GM12878 (cell line): ENCODE measurements around the gene THAP4. TPM values are rescaled to one million over a fixed set of nuclear protein-coding genes. Genes with fewer than 3 reads are reported as not detected.

Experiments
- ATAC-seq: fragments of 200-7000 bp; cut with Tn5 transposase; 3 replicates; pipeline ENCODE4 v1.9.1; 2020; ENCODE audit warnings: mild to moderate bottlenecking, moderate library complexity
- BruUV-seq: library from RNA; stranded (reverse); fragments of 400-500 nt; replicated peaks from 2 replicates; lab custom pipeline; 2021; lab: Mats Ljungman, UMichigan
- CTCF ChIA-PET: fragments of 300-600 bp; sonication (Branson Sonifier 250); formaldehyde crosslinking; extraction: SDS; loops from one replicate; lab custom pipeline; 2021; ENCODE audit warnings: inconsistent platforms; lab: Yijun Ruan, JAX
- POLR2A ChIA-PET: fragments of 350-600 bp; formaldehyde crosslinking; extraction: SDS; loops from one replicate; lab custom pipeline; 2021; ENCODE audit warnings: inconsistent platforms; lab: Charles Lee
- RAD21 ChIA-PET: fragments of 300-600 bp; sonication (Branson Sonifier 250); formaldehyde crosslinking; loops from one replicate; lab custom pipeline; 2023; ENCODE audit warnings: antibody characterized with exemption; ENCODE audit not compliant: unreplicated experiment; lab: Charles Lee
- SMC1A ChIA-PET: fragments of 300-600 bp; sonication (Branson Sonifier 250); formaldehyde crosslinking; loops from one replicate; lab custom pipeline; 2023; ENCODE audit not compliant: unreplicated experiment, uncharacterized antibody; lab: Charles Lee
- DNase-seq: peaks from one replicate; pipeline ENCODE4 v3.0.0-alpha.2; 2011; ENCODE audit warnings: low read depth, low spot score
- FAIRE-seq: peaks from 3 replicates; lab custom pipeline; 2011; peaks lifted over from hg19 to GRCh38; lab: Jason Lieb, UNC
- H2AFZ ChIP-seq: 2 replicates; pipeline ENCODE4 v1.6.0; 2011; ENCODE audit warnings: low read depth, low read length, control low read depth; ENCODE audit not compliant: control insufficient read depth
- H3K27ac ChIP-seq: 2 replicates; pipeline ENCODE4 v1.5.1; 2011; ENCODE audit warnings: control low read depth; ENCODE audit not compliant: control insufficient read depth, insufficient read depth
- H3K27me3 ChIP-seq, 2 experiments: replicated peaks in 1 of 2; 2 replicates each; pipeline versions ENCODE4 v1.6.0 to v1.6.1; 2011; ENCODE audit warnings: low read length in 1 of 2; ENCODE audit not compliant: control insufficient read depth in 2 of 2, insufficient read depth in 2 of 2
- H3K36me3 ChIP-seq, 2 experiments: 2 replicates each; pipeline ENCODE4 v1.5.1; 2011; ENCODE audit warnings: low read length in 1 of 2; ENCODE audit not compliant: control insufficient read depth in 2 of 2, insufficient read depth in 2 of 2
- H3K4me1 ChIP-seq: 2 replicates; pipeline ENCODE4 v1.6.1; 2011; ENCODE audit warnings: mild to moderate bottlenecking, low read length, moderate library complexity, mixed read lengths; ENCODE audit not compliant: control insufficient read depth, insufficient read depth
- H3K4me2 ChIP-seq: 2 replicates; pipeline ENCODE4 v1.6.0; 2011; ENCODE audit warnings: control low read depth; ENCODE audit not compliant: control insufficient read depth, insufficient read depth
- H3K4me3 ChIP-seq: fragments of 200-600 bp; sonication (generic); 2 replicates; pipeline ENCODE4 v1.5.1; 2016
- H3K79me2 ChIP-seq: 2 replicates; pipeline ENCODE4 v1.6.0; 2011; ENCODE audit warnings: low read length; ENCODE audit not compliant: control insufficient read depth, insufficient read depth
- H3K9ac ChIP-seq: 2 replicates; pipeline ENCODE4 v1.8.0; 2011; ENCODE audit warnings: low read length, control low read depth, mixed read lengths; ENCODE audit not compliant: control insufficient read depth, insufficient read depth
- H3K9me3 ChIP-seq: replicated peaks from 3 replicates; pipeline ENCODE4 v1.5.1; 2011; ENCODE audit warnings: mild to moderate bottlenecking, low read length; ENCODE audit not compliant: control insufficient read depth, insufficient read depth
- H4K20me1 ChIP-seq: 2 replicates; pipeline ENCODE4 v1.6.0; 2011; ENCODE audit not compliant: control insufficient read depth, insufficient read depth
- BMI1 ChIP-seq: fragments of 450-650 bp; IDR thresholded peaks from 2 replicates; pipeline ENCODE4 v1.6.1; 2016; ENCODE audit warnings: mild to moderate bottlenecking, moderate library complexity, borderline replicate concordance
- PAX5 ChIP-seq: IDR thresholded peaks from 2 replicates; pipeline ENCODE4 v1.6.1; 2011; ENCODE audit warnings: low read depth, low read length, borderline replicate concordance
- SIX5 ChIP-seq: IDR thresholded peaks from 2 replicates; pipeline ENCODE4 v1.6.1; 2011; ENCODE audit warnings: mild to moderate bottlenecking, low read depth, low read length, moderate library complexity; ENCODE audit not compliant: severe bottlenecking
- ZBED1 ChIP-seq: IDR thresholded peaks from 2 replicates; pipeline ENCODE4 v1.6.1; 2016; ENCODE audit warnings: borderline replicate concordance
- ZNF274 ChIP-seq: IDR thresholded peaks from one replicate; pipeline ENCODE4 v1.8.0; 2011; ENCODE audit not compliant: insufficient read length, insufficient read depth
- WGBS: methylation state at CpG from one replicate; pipeline ENCODE4 v1.1.6; 2016; ENCODE audit warnings: low lambda C conversion rate; ENCODE audit not compliant: insufficient replicate concordance, insufficient coverage; ENCODE audit errors: missing lambda C conversion rate; 5-methylcytosine and 5-hydroxymethylcytosine counted together
- in situ Hi-C: fragments of 300-500 bp; cut with MboI; formaldehyde crosslinking; loops from 9 replicates; pipeline ENCODE4 v1.14.3; 2018; ENCODE audit warnings: mixed read lengths
- intact Hi-C: fragments of 100-400 bp; cut with micrococcal nuclease; formaldehyde crosslinking; loops from one replicate; pipeline ENCODE4 v1.14.2; 2022; ENCODE audit not compliant: unreplicated experiment
- polyA plus RNA-seq, 11 experiments: library from polyadenylated mRNA; depleted of rRNA in 4 of 11; unstranded in 6 of 11; stranded (reverse) in 5 of 11; fragments of >200 nt; fragmentation: Nextera tagmentation in 4 of 11; fragmentation: Illumina TruSeq in 1 of 11; extraction: Ambion mirVana in 4 of 11; extraction: Trizol in 1 of 11; gene quantifications; 1 replicate in 1 of 11; 2 replicates in 10 of 11; pipeline versions ENCODE4 v1.2.1 to v1.2.3, GENCODE V29; 2011 to 2016; ENCODE audit warnings: inconsistent platforms in 2 of 11, missing spikeins in 2 of 11, low read depth in 1 of 11
- total RNA-seq, 4 experiments: library from RNA; depleted of rRNA in 3 of 4; stranded (reverse); fragments of >200 nt in 3 of 4; fragmentation: Illumina TruSeq in 1 of 4; extraction: Trizol in 1 of 4; gene quantifications; 2 replicates each; pipeline versions ENCODE4 v1.2.1 to v1.2.3, GENCODE V29; 2013 to 2021
- TF ChIP-seq, protein P1 (sequence below): fragments of 450-650 bp; IDR thresholded peaks from 2 replicates; pipeline ENCODE4 v1.6.1; 2018; ENCODE audit warnings: borderline replicate concordance, mild to moderate bottlenecking; ENCODE audit not compliant: partially characterized antibody
- TF ChIP-seq, protein P2 (sequence below): fragments of 150-350 bp; IDR thresholded peaks from 2 replicates; pipeline ENCODE4 v1.6.1; 2014; ENCODE audit warnings: mild to moderate bottlenecking, low read depth, low read length
- TF ChIP-seq, protein P3 (sequence below): fragments of 450-650 bp; IDR thresholded peaks from 2 replicates; pipeline ENCODE4 v1.6.1; 2017; ENCODE audit warnings: mild to moderate bottlenecking, moderate library complexity
- TF ChIP-seq, protein P4 (sequence below): IDR thresholded peaks from 2 replicates; pipeline ENCODE4 v1.6.1; 2011; ENCODE audit warnings: low read depth, mild to moderate bottlenecking, low read length, moderate library complexity, borderline replicate concordance; ENCODE audit errors: extremely low read depth
- TF ChIP-seq, protein P5 (sequence below): fragments of 150-350 bp; IDR thresholded peaks from 2 replicates; pipeline ENCODE4 v1.6.1; 2016; ENCODE audit warnings: low read depth, low read length

Gene THAP4
- total and polyA plus RNA-seq, 10 of the 15 experiments (the other 5 are each of a cell fraction or from before 2014, with no cell fraction given): 12.9 to 67.7 (median 44.5) TPM

DNA sequence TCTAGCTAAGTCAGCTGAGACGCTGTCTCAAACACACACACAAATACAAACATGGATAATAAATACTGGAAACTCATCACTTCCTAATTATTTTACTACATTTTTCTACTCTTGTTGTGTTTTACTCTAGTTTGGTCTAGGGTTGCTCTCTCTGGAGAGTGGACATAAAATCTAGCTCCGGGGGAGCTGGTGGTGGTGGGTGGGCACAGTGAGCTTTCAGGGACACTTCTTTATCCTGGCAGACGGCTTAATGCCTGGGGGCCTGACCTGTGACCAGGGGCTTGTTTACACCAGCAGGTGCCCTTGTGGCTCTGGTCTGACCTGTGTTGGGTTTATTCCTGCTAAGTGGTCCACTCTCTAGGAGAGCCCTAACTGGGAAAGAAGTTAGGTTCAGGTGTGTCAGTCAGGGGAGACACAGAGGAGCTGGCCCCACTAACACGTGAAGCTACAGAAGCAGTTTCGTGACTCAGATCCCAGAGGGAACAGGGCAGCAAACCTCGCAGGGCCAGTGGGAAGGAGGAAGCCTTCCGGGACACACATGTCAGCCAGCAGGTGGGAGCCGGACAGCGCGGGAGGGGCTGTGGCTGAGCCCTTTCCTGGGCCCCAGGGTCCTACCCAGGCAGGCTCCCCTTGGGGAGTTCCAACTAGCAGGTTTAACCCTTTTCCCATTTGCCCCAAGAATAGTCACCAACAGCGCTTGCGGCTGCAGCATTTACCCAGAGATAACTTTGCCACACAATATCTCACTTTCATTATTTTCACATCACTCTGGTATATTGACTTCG, 100.9 kb downstream of the THAP4 start:
- H3K79me2 ChIP-seq: no peaks in the 10 kb centered on the region
- no peak overlapping the region for H3K9ac ChIP-seq
- FAIRE-seq (no peak), ATAC-seq (no peak), DNase-seq (no peak)
- H3K36me3 ChIP-seq: no peaks in the 10 kb centered on the region
- H3K4me2 ChIP-seq: no peak overlapping the region
- peaks cover 0 to 1% of the 10 kb centered on the region in 2 experiments; a peak in 1 of 4 replicates for H3K27me3 ChIP-seq
- ChIA-PET SMC1A (no interaction called here), POLR2A (no interaction called here), CTCF (interaction anchor here (1.2 kb wide), 1 partner anchor 77 kb away, joined by 4 read pairs; no protein-coding TSS in a partner anchor), RAD21 (no interaction called here)
- no peak overlapping the region for H2AFZ ChIP-seq
- H4K20me1 ChIP-seq: no peaks in the 10 kb centered on the region
- no TSS peak for BruUV-seq
- in situ Hi-C loops (no loop called here), intact Hi-C loops (no loop called here)
- H3K4me3 ChIP-seq: no peak overlapping the region
- no peak overlapping the region for H3K27ac ChIP-seq
- whole genome bisulfite sequencing: 46% methylated on average over 13 of the region's 13 CpGs
- no peaks in the 10 kb centered on the region for H3K9me3 ChIP-seq
- no peaks in the 10 kb centered on the region; the same call in 1 of the 2 replicates for H3K4me1 ChIP-seq
- TF ChIP-seq, protein P1, sequence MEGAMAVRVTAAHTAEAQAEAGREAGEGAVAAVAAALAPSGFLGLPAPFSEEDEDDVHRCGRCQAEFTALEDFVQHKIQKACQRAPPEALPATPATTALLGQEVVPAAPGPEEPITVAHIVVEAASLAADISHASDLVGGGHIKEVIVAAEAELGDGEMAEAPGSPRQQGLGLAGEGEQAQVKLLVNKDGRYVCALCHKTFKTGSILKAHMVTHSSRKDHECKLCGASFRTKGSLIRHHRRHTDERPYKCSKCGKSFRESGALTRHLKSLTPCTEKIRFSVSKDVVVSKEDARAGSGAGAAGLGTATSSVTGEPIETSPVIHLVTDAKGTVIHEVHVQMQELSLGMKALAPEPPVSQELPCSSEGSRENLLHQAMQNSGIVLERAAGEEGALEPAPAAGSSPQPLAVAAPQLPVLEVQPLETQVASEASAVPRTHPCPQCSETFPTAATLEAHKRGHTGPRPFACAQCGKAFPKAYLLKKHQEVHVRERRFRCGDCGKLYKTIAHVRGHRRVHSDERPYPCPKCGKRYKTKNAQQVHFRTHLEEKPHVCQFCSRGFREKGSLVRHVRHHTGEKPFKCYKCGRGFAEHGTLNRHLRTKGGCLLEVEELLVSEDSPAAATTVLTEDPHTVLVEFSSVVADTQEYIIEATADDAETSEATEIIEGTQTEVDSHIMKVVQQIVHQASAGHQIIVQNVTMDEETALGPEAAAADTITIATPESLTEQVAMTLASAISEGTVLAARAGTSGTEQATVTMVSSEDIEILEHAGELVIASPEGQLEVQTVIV: no peak
- TF ChIP-seq PAX5 (no peak), ZNF274 (no peak), SIX5 (no peak), ZBED1 (no peak), BMI1 (no peak)
- TF ChIP-seq, protein P2, sequence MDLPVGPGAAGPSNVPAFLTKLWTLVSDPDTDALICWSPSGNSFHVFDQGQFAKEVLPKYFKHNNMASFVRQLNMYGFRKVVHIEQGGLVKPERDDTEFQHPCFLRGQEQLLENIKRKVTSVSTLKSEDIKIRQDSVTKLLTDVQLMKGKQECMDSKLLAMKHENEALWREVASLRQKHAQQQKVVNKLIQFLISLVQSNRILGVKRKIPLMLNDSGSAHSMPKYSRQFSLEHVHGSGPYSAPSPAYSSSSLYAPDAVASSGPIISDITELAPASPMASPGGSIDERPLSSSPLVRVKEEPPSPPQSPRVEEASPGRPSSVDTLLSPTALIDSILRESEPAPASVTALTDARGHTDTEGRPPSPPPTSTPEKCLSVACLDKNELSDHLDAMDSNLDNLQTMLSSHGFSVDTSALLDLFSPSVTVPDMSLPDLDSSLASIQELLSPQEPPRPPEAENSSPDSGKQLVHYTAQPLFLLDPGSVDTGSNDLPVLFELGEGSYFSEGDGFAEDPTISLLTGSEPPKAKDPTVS: no peak
- TF ChIP-seq, protein P3, sequence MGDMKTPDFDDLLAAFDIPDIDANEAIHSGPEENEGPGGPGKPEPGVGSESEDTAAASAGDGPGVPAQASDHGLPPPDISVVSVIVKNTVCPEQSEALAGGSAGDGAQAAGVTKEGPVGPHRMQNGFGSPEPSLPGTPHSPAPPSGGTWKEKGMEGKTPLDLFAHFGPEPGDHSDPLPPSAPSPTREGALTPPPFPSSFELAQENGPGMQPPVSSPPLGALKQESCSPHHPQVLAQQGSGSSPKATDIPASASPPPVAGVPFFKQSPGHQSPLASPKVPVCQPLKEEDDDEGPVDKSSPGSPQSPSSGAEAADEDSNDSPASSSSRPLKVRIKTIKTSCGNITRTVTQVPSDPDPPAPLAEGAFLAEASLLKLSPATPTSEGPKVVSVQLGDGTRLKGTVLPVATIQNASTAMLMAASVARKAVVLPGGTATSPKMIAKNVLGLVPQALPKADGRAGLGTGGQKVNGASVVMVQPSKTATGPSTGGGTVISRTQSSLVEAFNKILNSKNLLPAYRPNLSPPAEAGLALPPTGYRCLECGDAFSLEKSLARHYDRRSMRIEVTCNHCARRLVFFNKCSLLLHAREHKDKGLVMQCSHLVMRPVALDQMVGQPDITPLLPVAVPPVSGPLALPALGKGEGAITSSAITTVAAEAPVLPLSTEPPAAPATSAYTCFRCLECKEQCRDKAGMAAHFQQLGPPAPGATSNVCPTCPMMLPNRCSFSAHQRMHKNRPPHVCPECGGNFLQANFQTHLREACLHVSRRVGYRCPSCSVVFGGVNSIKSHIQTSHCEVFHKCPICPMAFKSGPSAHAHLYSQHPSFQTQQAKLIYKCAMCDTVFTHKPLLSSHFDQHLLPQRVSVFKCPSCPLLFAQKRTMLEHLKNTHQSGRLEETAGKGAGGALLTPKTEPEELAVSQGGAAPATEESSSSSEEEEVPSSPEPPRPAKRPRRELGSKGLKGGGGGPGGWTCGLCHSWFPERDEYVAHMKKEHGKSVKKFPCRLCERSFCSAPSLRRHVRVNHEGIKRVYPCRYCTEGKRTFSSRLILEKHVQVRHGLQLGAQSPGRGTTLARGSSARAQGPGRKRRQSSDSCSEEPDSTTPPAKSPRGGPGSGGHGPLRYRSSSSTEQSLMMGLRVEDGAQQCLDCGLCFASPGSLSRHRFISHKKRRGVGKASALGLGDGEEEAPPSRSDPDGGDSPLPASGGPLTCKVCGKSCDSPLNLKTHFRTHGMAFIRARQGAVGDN: no peak
- TF ChIP-seq, protein P4, sequence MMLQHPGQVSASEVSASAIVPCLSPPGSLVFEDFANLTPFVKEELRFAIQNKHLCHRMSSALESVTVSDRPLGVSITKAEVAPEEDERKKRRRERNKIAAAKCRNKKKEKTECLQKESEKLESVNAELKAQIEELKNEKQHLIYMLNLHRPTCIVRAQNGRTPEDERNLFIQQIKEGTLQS: no peak
- TF ChIP-seq, protein P5, sequence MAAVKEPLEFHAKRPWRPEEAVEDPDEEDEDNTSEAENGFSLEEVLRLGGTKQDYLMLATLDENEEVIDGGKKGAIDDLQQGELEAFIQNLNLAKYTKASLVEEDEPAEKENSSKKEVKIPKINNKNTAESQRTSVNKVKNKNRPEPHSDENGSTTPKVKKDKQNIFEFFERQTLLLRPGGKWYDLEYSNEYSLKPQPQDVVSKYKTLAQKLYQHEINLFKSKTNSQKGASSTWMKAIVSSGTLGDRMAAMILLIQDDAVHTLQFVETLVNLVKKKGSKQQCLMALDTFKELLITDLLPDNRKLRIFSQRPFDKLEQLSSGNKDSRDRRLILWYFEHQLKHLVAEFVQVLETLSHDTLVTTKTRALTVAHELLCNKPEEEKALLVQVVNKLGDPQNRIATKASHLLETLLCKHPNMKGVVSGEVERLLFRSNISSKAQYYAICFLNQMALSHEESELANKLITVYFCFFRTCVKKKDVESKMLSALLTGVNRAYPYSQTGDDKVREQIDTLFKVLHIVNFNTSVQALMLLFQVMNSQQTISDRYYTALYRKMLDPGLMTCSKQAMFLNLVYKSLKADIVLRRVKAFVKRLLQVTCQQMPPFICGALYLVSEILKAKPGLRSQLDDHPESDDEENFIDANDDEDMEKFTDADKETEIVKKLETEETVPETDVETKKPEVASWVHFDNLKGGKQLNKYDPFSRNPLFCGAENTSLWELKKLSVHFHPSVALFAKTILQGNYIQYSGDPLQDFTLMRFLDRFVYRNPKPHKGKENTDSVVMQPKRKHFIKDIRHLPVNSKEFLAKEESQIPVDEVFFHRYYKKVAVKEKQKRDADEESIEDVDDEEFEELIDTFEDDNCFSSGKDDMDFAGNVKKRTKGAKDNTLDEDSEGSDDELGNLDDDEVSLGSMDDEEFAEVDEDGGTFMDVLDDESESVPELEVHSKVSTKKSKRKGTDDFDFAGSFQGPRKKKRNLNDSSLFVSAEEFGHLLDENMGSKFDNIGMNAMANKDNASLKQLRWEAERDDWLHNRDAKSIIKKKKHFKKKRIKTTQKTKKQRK: no peak
